ENCODE data around the gene MAGEA4.

The MAGEA4 gene

DNA sequence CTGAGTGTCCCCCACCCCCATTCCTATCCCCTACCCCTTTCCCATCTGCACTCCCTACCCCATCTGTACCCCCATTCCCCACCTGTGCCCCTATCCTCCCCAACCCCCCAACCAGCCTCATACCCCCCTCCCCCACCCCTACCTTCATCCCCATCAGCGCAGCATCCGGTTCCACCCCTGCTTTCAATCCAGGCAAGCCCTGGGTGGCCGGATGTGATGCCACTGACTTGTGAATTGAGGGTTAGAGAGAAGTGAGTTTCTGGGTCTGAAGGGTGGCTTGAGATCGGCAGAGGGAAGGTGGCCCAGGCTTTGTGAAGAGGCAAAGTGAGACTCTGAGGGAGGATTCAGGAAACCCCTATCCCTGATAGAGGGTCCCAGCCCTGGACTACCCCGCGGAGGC is 7.8 kb downstream of the MAGEA4 start:
- TF ChIP-seq CTCF (IDR thresholded peaks at IDR 0.05; ENCODE audit: low read depth, low read length, missing control alignments), result no peak
- H3K27ac ChIP-seq, result no peak overlapping the region
- in situ Hi-C loops (cut with HindIII; ENCODE audit: low pct_ligation_motif_present, low sequenced_read_pairs), result no loop called here
- H3K27me3 ChIP-seq (replicated peaks), result no peaks in the 10 kb centered on the region
- DNase-seq, result no peak
- H3K36me3 ChIP-seq (replicated peaks), result no peaks in the 10 kb centered on the region
- no peak overlapping the region for H3K4me3 ChIP-seq (ENCODE audit: low read depth, low read length)

GRCh38 chrX:151921292-151921691 is 8.6 kb downstream of the MAGEA4 start:
- H3K36me3 ChIP-seq (replicated peaks), result no peaks in the 10 kb centered on the region
- TF ChIP-seq CTCF (IDR thresholded peaks at IDR 0.05; ENCODE audit: low read depth, low read length, missing control alignments), result no peak
- no peaks in the 10 kb centered on the region for H3K27me3 ChIP-seq (replicated peaks)
- no peak overlapping the region for H3K4me3 ChIP-seq (ENCODE audit: low read depth, low read length)
- in situ Hi-C loops (cut with HindIII; ENCODE audit: low pct_ligation_motif_present, low sequenced_read_pairs), result no loop called here
- no peak overlapping the region for H3K27ac ChIP-seq
- DNase-seq, result no peak

GRCh38 chrX:151921866-151922265 is 9.2 kb downstream of the MAGEA4 start:
- H3K4me3 ChIP-seq (ENCODE audit: low read depth, low read length), result no peak overlapping the region
- H3K27ac ChIP-seq, result no peak overlapping the region
- no peak for DNase-seq
- TF ChIP-seq CTCF (IDR thresholded peaks at IDR 0.05; ENCODE audit: low read depth, low read length, missing control alignments), result no peak
- no peaks in the 10 kb centered on the region for H3K27me3 ChIP-seq (replicated peaks)
- in situ Hi-C loops (cut with HindIII; ENCODE audit: low pct_ligation_motif_present, low sequenced_read_pairs), result no loop called here
- no peaks in the 10 kb centered on the region for H3K36me3 ChIP-seq (replicated peaks)

GRCh38 chrX:151922692-151923091 is 10.0 kb downstream of the MAGEA4 start:
- no peak overlapping the region for H3K4me3 ChIP-seq (ENCODE audit: low read depth, low read length)
- no peak for TF ChIP-seq CTCF (IDR thresholded peaks at IDR 0.05; ENCODE audit: low read depth, low read length, missing control alignments)
- no peaks in the 10 kb centered on the region for H3K36me3 ChIP-seq (replicated peaks)
- no peaks in the 10 kb centered on the region for H3K27me3 ChIP-seq (replicated peaks)
- H3K27ac ChIP-seq, result no peak overlapping the region
- in situ Hi-C loops (cut with HindIII; ENCODE audit: low pct_ligation_motif_present, low sequenced_read_pairs), result no loop called here
- DNase-seq, result no peak

- no peak for TF ChIP-seq CTCF (IDR thresholded peaks at IDR 0.05; ENCODE audit: low read depth, low read length, missing control alignments)
- DNase-seq, result no peak
- Histone ChIP-seq H3K27me3 (replicated peaks) (no peaks in the 10 kb centered on the region), H3K27ac (no peak overlapping the region), H3K4me3 (ENCODE audit: low read depth, low read length) (no peak overlapping the region), H3K36me3 (replicated peaks) (no peaks in the 10 kb centered on the region)
- in situ Hi-C loops (cut with HindIII; ENCODE audit: low pct_ligation_motif_present, low sequenced_read_pairs), result no loop called here
Observed at GRCh38 chrX:151923648-151924047, 11.0 kb downstream of the MAGEA4 start.

GRCh38 chrX:151929126-151929525 is 16.4 kb downstream of the MAGEA4 start:
- DNase-seq, result no peak
- in situ Hi-C loops (cut with HindIII; ENCODE audit: low pct_ligation_motif_present, low sequenced_read_pairs), result no loop called here
- H3K27ac ChIP-seq, result no peak overlapping the region
- no peak for TF ChIP-seq CTCF (IDR thresholded peaks at IDR 0.05; ENCODE audit: low read depth, low read length, missing control alignments)
- no peaks in the 10 kb centered on the region for H3K27me3 ChIP-seq (replicated peaks)
- no peak overlapping the region for H3K4me3 ChIP-seq (ENCODE audit: low read depth, low read length)
- no peaks in the 10 kb centered on the region for H3K36me3 ChIP-seq (replicated peaks)
